ENCODE data around the gene AP4E1. TPM values are rescaled to one million over a fixed set of nuclear protein-coding genes. Genes with fewer than 3 reads are reported as not detected.

AP4E1 gene
- total RNA-seq, 3 donors from 2014 or later, result 5.8 to 12.8 (median 12.7) TPM

GRCh38 chr15:50876260-50876988 lies 32.1 kb upstream of the AP4E1 start:
- Histone ChIP-seq H3K4me3 (peak overlapping the region; percentile 33 to 56 (median 43)), H3K27me3 (no peaks in the 10 kb centered on the region), H3K27ac (peak overlapping the region in 1 of 2 donors; percentile 56), H3K4me1 (peaks cover 0 to 3% of the 10 kb centered on the region in 2 donors), H3K36me3 (no peaks in the 10 kb centered on the region), H3K9me3 (no peaks in the 10 kb centered on the region)
- TF ChIP-seq CTCF (IDR thresholded peaks at IDR 0.05), result no peak
- no peak for TF ChIP-seq POLR2AphosphoS5 (IDR thresholded peaks at IDR 0.05)
- no peak for DNase-seq (ENCODE audit: low spot score in 2 of 2)
- intact Hi-C loops (cut with DNase I; ENCODE audit: low total_unique reads), result no loop called here

GRCh38 chr15:50876989-50877360 lies 31.5 kb upstream of the AP4E1 start:
- Histone ChIP-seq H3K27ac (peak overlapping the region in 1 of 2 donors; percentile 56), H3K4me3 (peak overlapping the region; percentile 33 to 56 (median 43)), H3K36me3 (no peaks in the 10 kb centered on the region), H3K4me1 (peaks cover 0 to 3% of the 10 kb centered on the region in 2 donors), H3K27me3 (no peaks in the 10 kb centered on the region), H3K9me3 (no peaks in the 10 kb centered on the region)
- DNase-seq (ENCODE audit: low spot score in 2 of 2), result peak; percentile 65 to 78
- intact Hi-C loops (cut with DNase I; ENCODE audit: low total_unique reads), result no loop called here
- TF ChIP-seq POLR2A (IDR thresholded peaks at IDR 0.05) (no peak), CTCF (IDR thresholded peaks at IDR 0.05) (peak; percentile 93 to 96 (median 93)), POLR2AphosphoS5 (IDR thresholded peaks at IDR 0.05) (peak in 1 of 3 donors; percentile 43)

- no peaks in the 10 kb centered on the region for H3K27me3 ChIP-seq
These were observed 29.4 kb upstream of the AP4E1 start for GRCh38 chr15:50879016-50879617.

GRCh38 chr15:50880206-50880605 lies 28.3 kb upstream of the AP4E1 start:
- peak overlapping the region; percentile 16 to 61 for H3K27ac ChIP-seq
- intact Hi-C loops (cut with DNase I; ENCODE audit: low total_unique reads), result no loop called here

More at GRCh38 chr15:50879016-50879617, 29.4 kb upstream of the AP4E1 start:
- Histone ChIP-seq H3K9me3 (no peaks in the 10 kb centered on the region), H3K4me1 (peaks cover 0 to 3% of the 10 kb centered on the region in 2 donors), H3K36me3 (no peaks in the 10 kb centered on the region), H3K27ac (no peak overlapping the region), H3K4me3 (no peak overlapping the region)
- DNase-seq (ENCODE audit: low spot score in 2 of 2), result no peak
- no peak for TF ChIP-seq POLR2AphosphoS5 (IDR thresholded peaks at IDR 0.05)
- no peak for TF ChIP-seq POLR2A (IDR thresholded peaks at IDR 0.05)
- TF ChIP-seq CTCF (IDR thresholded peaks at IDR 0.05), result no peak
- intact Hi-C loops (cut with DNase I; ENCODE audit: low total_unique reads), result no loop called here

GRCh38 chr15:50880651-50881114 lies 27.8 kb upstream of the AP4E1 start:
- Histone ChIP-seq H3K36me3 (no peaks in the 10 kb centered on the region), H3K9me3 (no peaks in the 10 kb centered on the region), H3K4me3 (no peak overlapping the region), H3K27ac (peak overlapping the region in 1 of 2 donors; percentile 61), H3K4me1 (peaks cover 0 to 3% of the 10 kb centered on the region in 2 donors), H3K27me3 (no peaks in the 10 kb centered on the region)
- DNase-seq (ENCODE audit: low spot score in 2 of 2), result no peak
- intact Hi-C loops (cut with DNase I; ENCODE audit: low total_unique reads), result no loop called here
- TF ChIP-seq POLR2A (IDR thresholded peaks at IDR 0.05), result no peak

More at GRCh38 chr15:50880206-50880605, 28.3 kb upstream of the AP4E1 start:
- TF ChIP-seq POLR2A (IDR thresholded peaks at IDR 0.05), result no peak
- H3K9me3 ChIP-seq, result no peaks in the 10 kb centered on the region
- no peaks in the 10 kb centered on the region for H3K27me3 ChIP-seq
- H3K4me1 ChIP-seq, result peaks cover 0 to 3% of the 10 kb centered on the region in 2 donors
- no peak overlapping the region for H3K4me3 ChIP-seq
- no peak for DNase-seq (ENCODE audit: low spot score in 2 of 2)
- H3K36me3 ChIP-seq, result no peaks in the 10 kb centered on the region

All from breast epithelium (tissue), 4 donors.